HG03066 (cell line): ENCODE measurements around the gene BCAS3.

Source experiments
- ATAC-seq: cut with Tn5 transposase; IDR thresholded peaks from one replicate; pipeline ENCODE4 v1.9.1; 2021; ENCODE audit warnings: low read depth; ENCODE audit not compliant: unreplicated experiment

BCAS3 gene

GRCh38 chr17:61047515-61047914 is 369.9 kb downstream of the BCAS3 start:
- ATAC-seq = no peak

DNA sequence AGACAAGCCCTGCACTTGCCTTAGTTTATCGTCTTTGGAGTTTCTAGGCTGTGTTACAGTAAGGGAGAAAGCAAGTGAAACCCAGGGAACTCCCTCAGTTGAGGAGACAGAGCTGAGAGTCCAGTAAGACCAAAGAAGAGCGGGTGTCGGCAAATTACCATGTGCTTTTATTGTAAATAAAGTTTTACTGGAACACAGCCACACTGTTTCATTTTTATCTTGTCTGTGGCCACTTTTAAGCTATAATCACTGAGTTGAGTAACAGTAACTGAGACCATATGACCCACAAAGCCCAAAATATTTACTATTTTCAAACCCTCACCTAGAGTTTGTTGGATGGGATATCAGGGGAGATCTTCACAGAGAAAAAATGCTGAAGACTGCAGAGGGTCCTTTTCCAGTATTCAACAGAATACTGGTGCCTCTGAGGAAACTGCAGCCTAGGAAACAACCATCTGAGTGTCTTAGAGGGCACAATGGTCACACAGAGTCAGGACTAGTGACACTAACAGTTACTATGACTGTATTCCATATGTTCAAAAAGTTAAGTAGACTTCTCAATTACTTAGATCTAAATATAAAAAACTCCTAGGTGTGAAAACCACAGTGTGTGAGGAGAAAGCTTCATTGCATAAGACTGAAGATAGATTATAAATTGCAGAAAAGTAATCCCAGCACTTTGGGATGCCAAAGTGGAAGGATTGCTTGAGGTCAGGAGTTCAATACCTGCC is 370.9 kb downstream of the BCAS3 start:
- ATAC-seq = no peak

GRCh38 chr17:61053469-61053868 is 375.8 kb downstream of the BCAS3 start:
- no peak for ATAC-seq

GRCh38 chr17:61054436-61054835 is 376.8 kb downstream of the BCAS3 start:
- no peak for ATAC-seq

DNA sequence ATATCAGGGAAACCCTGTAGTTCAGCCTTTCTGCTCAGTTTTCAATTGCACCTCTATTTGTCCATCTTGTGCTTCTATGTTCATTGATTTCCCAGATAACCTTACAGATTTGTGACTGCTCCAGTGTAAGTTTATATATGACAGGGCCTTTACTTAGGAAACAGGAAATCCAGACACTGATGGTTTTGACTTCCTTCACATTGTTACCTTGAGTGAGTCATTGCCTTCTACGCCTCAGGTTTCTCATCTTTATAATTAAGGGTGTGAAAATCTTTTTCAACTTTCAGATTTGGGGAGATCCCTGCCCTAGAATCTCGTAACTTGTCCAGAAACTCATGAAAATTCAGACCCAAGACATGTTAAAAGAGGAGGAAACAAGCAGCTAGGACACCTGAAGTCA is 379.6 kb downstream of the BCAS3 start:
- ATAC-seq = no peak

DNA sequence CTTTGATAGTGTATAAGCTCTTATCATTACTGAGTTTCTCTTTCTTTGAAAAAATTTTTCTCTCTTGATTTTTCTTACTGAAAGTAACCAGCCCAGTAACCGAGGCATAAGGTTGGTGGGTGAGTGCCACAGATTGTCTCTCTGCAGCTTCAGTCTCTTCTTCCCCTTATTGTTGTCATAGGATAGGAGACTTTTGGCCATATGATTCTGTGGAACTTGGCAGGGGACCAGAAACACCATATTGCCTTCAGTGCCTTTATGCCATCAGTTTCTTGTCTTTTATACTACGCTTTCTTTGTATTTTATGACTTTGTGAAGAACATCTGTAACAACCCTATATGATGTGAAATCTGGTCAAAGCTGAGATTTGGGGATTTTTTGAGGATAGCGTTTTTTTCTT is 380.4 kb downstream of the BCAS3 start:
- ATAC-seq = no peak

- ATAC-seq = no peak
These were observed 385.9 kb downstream of the BCAS3 start for GRCh38 chr17:61063528-61063927.

DNA sequence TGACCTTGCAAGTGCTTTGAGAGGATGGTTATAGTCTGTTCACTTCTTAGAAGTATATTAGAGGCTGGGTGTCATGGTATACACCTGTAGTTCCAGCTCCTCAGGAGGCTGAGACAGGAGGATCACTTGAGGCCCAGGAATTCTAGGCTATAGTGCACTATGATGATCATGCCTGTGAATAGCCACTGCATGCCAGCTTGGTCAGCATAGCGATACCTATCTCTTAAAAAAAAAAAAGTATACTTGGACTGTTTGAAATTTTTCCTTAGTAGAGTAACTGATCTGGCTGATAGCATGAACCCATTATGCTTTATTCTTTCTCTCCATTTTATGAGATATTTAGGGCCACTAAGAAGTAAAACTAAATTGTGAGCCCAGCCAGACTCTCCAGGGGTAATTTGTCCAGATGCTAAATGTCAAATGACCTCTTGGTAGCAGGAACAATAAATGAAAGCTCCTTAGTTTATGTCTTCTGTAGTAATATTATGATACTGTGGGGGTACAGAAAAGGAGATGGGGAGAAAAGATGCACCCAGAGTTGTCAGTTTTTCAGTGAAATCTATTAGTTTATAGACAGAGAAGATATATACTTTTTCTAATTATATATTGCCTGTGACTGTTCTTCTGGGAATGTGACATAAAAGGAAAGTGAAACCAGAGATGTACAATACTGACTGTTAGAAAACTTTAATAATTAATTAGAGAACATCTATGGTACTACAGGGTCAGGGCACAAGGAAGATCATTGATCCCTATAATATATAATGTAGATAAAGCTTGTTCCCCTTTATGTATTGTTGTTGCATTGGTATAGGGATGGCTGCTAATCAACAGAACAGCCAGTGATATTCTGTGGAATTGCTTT is 386.7 kb downstream of the BCAS3 start:
- peak; percentile 77 for ATAC-seq

DNA sequence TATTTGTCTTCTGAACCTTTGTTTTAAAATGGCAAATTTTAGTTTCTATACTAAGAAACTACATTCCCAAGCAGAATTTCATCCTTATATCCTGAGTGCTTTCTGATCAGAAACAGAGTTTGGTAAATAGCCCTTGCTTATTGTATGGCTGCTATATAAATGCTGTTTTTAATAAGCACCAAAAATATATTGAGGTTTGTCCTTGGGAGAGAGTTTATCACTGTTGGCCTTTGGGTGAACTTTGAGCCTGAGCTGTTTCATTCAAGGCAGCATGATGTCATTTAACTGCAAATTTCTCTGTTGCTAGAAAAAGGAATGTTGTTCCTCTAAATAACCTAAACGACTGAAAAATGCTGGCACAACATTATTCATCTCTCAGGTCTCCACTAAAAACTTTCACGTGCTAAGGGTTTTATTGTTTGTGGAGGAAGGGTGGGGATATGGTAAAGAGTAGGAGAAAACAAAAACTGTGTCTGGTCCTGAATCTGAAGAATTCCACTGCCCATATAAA is 387.7 kb downstream of the BCAS3 start:
- ATAC-seq = no peak

DNA sequence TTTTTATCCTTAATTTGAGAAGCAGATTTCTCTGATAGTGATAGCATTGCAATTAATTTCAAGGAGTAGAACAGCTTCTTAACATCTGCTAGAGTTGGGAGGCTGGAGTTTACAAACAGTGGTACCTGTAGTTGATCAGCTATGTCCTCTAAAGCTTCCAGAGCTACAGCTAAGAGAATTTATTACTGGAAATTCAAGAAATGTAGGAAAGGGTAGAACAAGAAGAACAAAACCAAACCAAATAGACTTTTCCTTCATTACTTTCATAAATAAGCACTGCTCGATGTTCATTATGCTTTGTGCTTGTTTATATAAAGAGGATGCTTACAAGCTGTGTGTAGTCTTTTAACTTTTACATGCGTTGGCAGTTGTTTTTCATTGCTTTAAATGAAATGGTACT is 388.4 kb downstream of the BCAS3 start:
- ATAC-seq = no peak

DNA sequence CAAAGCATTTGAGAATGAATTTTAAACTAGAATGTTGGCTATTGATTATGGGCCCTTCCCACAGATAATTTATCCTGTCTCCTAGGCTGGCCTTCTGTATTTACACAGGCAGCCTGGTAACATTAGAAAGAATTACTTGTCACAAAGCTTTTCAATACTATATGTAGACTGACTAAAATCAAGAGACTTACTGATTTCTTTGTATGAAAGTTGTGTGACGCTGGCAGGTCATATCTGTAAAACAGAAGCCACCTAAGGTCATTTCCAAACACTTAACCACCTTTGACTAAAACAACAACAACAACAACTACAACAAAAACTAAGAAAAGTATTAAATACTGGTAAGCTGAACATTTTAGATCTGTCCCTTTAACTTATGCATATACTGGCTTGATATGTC is 393.0 kb downstream of the BCAS3 start:
- ATAC-seq = no peak

- ATAC-seq = no peak
These were observed 395.0 kb downstream of the BCAS3 start for GRCh38 chr17:61072648-61073047.

DNA sequence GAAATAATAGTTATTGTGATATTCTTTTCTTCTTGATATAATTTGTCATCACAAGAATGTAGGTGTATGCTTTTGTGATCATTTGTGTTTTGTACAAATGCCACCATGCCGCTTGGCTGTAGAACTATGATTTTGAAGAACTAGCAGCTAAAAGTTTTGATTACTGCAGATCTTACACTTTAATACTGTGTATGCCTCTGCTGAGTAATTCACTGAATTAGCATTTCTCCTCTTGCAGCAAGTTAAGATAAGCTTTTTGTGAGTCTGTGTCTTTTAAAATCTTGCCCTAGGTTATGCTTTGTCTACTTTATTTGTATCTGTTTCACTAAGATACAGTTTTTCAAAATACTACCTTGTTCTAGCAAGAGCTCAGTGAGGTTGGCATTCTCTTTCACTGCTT is 395.5 kb downstream of the BCAS3 start:
- no peak for ATAC-seq

DNA sequence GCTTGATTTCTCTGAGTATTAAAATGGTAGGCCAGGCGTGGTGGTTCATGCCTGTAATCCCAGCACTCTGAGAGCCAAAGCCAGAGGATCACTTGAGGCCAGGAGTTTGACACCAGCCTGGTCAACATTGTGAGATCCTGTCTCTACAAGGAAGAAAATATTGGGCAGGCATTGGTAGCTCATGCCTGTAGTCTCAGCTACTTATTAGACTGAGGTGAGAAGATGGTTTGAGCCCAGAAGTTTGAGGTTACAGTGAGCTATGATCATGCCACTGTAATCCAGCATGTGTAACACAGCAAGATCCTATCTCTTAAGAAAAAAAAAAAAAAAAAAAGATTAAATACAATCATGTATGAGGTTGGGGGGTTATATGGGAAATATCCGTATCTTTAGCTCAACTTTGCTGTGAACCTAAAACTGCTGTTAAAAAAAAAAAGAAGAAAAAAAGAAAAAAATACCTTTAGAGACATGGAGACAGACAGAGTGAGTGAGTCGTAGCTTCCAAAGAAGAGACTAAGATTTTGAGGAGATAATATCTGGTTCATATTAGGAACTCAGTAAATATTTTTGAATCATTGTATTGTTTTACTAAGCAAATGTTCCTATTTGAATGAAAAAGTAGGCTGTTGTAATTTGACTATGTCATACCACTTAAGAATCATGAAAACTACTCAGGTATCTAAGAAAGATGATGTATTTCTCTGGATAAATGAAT is 396.3 kb downstream of the BCAS3 start:
- no peak for ATAC-seq

- no peak for ATAC-seq
These were observed 398.3 kb downstream of the BCAS3 start for GRCh38 chr17:61075988-61076387.

GRCh38 chr17:61076621-61077031 is 399.0 kb downstream of the BCAS3 start:
- ATAC-seq = no peak

- no peak for ATAC-seq
These were observed 404.3 kb downstream of the BCAS3 start for GRCh38 chr17:61081959-61082358.

GRCh38 chr17:61084260-61084659 is 406.6 kb downstream of the BCAS3 start:
- ATAC-seq = no peak

- ATAC-seq = no peak
These were observed 409.4 kb downstream of the BCAS3 start for GRCh38 chr17:61087024-61087423.

DNA sequence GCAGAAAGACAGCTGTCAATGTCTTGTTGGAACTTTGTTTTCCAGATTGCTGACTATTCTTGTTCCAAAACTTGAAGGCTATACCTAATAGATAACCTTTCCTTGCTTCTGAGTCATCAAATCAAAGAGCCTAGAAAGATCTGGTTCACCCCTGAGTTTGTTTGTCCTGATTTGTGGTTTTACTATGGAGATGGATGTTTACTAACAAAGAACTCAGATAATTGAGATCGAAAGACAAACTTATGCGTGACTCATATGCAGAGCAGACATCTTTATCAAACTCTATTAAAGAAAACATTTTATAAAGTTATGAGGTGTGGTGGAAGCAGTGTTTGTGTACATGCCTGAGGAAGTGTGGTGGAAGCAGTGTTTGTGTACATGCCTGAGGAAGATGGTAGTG is 410.9 kb downstream of the BCAS3 start:
- ATAC-seq = no peak

- no peak for ATAC-seq
These were observed 413.4 kb downstream of the BCAS3 start for GRCh38 chr17:61091096-61091495.
